Left cardiac atrium (tissue), 4 donors: ENCODE measurements around the gene NCK2. TPM values are rescaled to one million over a fixed set of nuclear protein-coding genes. Genes with fewer than 3 reads are reported as not detected.

Source experiments
- ATAC-seq, 2 donors: fragments of 200-7000 bp; cut with Tn5 transposase; one replicate each; pipeline ENCODE4 v1.9.1; 2020; ENCODE audit warnings: mild to moderate bottlenecking in 2 of 2, moderate library complexity in 2 of 2
- DNase-seq: peaks from one replicate; pipeline ENCODE4 v3.0.0-alpha.2; 2020
- intact Hi-C, 2 donors: fragments of 100-400 bp; cut with DNase I; formaldehyde crosslinking; loops; one replicate each; pipeline versions ENCODE4 v1.14.1 to v1.15.1; 2022 to 2023
- total RNA-seq, 2 donors: library from RNA; stranded (reverse); fragmentation: NEBNext Ultra II Directional; extraction: Animal tissue kit (Norgen Biotek cat#: 25700); gene quantifications; one replicate each; pipeline ENCODE4 v1.2.1, GENCODE V29; 2021
- donor health status: DM: no; HTN: yes; CAD: no.
- donor health status: DM: no; HTN: yes; CAD: no; lungs with severe emphysema.
- donor health status: DM: yes; HTN: yes; CAD: no.
- donor health status: Dilated cardiomyopathy.

NCK2 gene
- total RNA-seq, 2 donors from 2014 or later, result 30.7 to 36.5 TPM

DNA sequence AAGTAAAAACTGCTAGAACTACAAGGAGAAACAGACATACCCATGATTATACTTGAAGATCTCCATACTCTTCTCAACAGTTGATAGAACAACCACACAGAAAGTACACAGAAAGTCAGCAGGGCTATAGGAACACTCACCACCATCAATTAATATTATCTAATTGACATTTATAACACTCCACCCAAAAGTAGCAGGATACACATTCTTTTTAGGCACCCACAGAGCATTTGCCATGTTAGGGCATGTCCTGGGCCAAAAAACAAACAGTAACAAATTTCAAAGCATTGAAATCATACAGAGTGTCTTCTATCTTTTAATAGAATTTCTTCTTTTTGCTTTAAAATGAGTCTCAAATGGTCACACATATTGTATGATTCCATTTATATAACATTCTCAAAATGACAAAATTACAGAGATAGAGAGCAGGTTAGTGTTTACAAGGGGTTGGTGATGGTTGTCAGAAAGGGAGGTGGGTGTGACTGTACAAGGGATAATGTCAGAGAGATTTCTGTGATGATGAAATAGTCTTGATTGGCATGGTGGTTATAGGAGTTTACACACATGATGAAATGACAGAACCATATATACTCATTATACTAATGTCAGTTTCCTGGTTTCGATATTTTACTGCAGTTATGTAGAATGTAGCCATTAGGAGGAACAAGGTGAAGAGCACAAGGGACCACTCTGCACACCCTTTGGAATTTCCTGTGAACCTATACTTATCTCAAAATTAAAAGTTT lies 82.8 kb downstream of the NCK2 start:
- DNase-seq (no peak), ATAC-seq (no peak)
- intact Hi-C loops, result no loop called here

DNA sequence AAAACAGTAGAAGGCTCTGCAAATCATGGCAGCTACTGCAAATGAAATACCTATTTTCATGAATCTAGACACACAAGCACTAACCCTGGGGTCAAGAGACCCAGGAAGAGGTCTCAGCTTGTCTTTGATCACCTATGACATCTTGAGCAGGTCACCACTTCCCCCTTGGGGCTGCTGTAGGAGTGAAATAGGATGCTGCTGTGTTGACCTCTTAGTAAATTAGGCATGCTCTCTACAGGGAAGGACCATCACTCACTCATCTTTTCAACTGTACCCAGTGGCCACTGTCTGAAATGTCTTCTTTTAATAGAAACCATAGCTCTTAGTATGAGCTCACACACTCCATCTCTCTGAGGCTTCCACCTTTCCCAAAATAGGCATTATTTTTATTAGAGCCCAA lies 83.8 kb downstream of the NCK2 start:
- no peak for DNase-seq
- intact Hi-C loops, result no loop called here
- no peak for ATAC-seq

DNA sequence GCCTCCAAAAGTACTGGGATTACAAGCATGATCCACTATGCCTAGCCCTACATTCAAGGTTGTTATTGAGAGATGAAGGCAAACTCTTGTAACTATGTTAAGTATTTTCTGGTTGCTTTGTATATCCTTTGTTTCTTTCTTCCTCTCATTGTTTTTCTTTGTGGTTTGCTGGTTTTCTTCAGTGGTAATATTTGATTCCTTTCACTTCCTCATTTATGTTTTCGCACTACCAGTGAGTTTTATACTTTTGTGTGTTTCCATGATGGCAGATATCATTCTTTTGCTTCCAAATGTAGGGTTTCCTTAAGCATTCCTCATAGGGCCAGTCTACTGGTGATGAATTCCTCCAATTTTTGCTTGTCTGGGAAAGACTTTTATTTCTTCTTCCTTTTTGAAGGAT lies 90.2 kb downstream of the NCK2 start:
- DNase-seq (no peak), ATAC-seq (no peak)
- intact Hi-C loops, result no loop called here

DNA sequence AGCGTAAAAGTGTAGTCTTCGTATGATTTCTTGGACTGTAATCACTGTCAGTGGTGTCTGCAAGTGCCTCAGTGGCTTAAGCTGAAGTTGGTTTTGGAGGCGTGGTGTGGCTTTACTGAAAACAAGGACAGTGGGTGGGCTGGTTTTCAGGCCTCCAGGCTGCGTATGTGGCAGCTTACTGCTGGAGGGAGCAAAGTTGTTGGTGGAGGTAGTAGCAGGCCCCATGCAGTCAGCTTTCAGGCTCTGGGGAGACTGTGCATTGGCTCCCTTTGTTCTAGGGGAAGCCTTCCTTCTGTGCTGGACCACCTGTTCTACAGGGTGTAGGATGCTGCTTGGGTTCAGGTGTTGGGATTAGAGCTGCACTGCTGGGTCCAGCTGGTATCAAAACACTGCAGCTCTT lies 91.6 kb downstream of the NCK2 start:
- intact Hi-C loops, result no loop called here
- DNase-seq (no peak), ATAC-seq (no peak)

DNA sequence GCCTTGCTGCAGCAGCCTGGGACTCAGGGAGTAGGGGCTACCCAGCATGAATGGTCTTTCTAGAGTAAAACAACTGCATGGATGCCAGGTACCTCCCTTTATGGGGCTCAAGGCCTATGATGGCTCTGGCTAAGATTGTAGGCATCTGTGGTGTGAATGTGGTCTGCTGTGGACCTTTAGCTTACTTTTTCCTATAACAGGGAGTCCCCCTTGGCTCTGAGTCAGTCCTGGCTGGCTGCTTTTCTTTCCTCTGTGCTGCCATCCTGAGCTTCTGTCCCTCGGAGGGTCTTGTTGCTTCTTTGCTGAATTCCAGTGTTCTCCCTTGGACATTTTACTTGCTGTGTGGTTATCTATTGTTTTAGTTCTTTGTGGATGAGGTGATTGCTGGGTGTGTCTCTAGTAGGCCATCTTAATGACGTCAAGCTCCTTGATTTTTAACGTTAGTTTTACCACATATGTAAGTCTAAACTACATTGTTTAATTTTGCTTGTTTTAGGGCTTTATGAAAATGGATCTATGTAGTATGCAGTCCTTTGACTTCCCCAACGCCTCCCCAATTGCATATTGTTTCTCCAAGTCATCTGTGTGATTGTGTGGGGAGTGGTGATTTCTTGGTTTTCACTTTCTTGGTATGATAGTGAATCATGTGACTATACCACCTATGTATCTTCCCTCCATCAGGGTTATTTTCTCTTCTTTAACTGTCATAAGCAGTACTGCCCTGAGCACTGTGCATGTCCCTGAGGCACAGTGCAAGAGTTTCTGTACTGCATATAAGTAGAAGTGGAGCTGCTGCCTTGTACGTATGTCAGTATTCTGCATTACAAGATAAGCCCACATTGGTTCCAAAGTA lies 92.4 kb downstream of the NCK2 start:
- ATAC-seq (no peak), DNase-seq (no peak)
- intact Hi-C loops, result no loop called here

DNA sequence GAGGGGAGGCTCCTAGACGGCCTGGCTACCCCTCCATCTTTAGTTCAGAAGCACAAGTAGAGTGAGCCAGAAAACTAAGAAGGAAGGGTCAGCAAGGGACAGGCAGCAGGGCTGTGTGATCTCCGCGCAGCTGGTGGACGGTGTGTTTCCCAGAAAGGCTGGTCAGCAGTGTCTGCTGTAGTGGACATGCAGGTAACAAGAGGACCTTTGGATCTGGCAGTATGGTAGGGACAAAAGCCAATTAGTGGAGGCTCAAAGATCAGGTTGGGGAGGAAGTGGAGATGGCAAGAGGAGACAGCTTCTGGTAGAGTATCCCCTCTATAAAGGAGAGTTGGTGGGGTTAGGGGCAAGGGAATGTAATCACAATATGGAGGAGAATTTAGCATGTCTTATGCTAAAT lies 95.1 kb downstream of the NCK2 start:
- intact Hi-C loops, result no loop called here
- no peak for ATAC-seq
- no peak for DNase-seq

DNA sequence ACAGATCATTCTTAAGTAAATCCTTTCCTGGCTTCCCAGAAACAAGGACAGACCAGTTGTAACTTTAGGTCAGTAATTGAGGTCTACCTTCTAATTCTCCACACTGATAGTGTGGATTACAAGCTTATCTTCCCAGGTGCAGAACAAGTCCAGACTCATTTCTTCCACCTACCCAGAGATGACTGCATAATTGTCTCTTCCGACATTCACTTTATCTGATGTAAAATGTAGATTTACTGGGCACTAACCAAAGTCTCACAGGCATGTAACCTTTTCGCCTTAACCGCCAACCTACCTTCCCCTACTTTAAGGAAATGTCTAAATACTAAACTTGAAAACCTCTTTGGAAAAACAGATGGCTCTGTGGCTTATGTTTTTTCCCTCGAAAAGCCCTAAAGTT lies 96.2 kb downstream of the NCK2 start:
- no peak for ATAC-seq
- DNase-seq, result no peak
- intact Hi-C loops, result no loop called here

DNA sequence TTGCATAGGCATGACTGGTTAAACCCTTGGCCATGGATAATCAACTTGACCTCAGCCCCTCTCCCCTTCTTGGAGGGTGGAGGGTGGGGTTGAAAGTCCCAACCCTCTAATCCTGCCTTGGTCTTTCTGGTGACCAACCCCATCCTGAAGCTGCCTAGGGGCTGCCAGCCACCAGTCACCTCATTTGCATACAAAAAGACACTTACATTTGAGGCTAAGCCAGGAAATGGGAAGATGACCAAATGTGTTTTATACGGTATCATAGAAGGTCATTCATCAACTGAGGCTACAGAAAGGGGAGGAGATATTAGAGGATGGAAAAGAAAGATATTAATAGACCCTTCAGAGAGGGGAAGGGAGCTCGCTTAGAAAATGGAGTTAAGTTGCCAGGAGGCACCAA lies 96.8 kb downstream of the NCK2 start:
- no peak for DNase-seq
- ATAC-seq, result no peak
- intact Hi-C loops, result no loop called here

DNA sequence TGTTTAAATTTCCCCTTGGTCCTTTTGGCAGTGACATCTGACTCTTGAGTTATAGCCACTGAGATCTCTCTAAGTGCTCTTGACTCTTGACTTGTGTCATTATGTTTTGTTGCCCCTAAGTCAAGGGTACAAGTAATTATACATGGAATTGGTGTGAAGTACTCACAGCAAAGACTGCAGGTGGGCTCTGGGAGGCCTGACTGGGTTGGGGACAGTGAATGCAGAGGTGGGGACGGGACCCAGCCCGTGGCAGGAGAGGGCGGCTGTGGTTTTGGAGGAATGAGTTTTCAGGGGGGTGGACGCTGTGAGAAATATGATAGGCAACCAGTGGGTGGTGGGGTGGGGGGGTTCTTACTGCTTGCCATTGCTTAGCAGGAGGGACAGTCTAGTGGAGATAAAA lies 97.8 kb downstream of the NCK2 start:
- intact Hi-C loops, result no loop called here
- ATAC-seq (no peak), DNase-seq (no peak)

DNA sequence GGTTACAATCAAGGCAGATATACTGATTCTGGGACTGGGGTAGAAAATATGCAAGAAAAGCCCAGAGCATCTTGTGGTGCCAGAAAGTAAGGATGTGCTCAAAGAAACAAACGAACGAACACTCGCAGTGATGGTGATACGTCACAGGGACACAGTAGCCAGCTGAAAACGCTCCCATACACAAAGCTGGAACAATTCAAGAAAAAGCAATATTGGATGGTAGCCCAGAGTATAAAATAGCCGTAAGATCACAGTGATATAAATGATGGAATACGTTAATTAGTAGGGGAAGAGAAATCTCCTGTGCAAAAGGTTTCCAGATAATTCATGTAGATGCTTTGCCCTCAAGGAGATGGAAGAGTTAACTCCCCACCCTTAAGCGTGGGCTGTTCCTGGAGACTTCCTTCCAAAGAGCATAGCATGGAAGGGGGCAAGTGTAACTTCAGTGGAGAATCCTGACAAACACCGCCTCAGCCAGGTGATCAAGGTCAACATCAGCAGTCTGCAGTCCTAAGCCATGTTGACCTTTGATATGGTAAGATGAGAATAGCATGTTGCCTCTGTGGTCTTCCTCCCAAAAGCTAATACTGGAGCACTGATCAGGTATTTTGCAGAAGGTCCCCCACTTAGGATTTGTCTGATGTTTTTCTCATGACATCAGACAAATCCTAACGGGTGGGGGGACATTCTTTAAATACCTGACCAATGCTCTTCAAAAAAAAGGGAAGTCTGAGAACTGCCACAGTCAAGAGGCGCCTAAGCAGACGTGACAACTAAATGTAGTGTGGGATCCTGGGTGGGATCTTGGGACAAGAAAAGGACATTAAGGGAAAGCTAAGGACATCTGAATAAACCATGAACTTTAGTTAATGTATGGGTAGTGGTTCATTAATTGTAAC lies 99.0 kb downstream of the NCK2 start:
- no peak for DNase-seq
- intact Hi-C loops, result no loop called here
- no peak for ATAC-seq

DNA sequence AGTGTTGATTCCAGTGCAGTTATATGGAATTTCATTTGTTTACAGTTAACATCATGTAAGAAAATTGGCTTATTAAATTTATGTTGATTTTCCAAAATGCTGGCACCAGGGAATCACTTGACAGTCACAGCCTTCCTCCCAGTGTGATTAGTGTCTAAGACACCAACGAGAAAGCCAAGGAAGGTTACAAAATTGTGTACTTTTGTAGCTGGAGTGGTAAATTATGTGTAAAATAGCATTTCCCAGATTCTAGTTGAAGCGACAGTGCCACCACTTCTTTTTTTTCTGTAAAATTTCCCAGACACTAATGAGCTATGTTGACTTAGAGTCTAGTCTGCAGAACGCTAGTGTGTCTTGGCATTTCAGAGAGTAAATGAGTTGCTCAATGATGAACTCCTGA lies 101.3 kb downstream of the NCK2 start:
- intact Hi-C loops, result no loop called here
- no peak for DNase-seq
- ATAC-seq, result no peak

DNA sequence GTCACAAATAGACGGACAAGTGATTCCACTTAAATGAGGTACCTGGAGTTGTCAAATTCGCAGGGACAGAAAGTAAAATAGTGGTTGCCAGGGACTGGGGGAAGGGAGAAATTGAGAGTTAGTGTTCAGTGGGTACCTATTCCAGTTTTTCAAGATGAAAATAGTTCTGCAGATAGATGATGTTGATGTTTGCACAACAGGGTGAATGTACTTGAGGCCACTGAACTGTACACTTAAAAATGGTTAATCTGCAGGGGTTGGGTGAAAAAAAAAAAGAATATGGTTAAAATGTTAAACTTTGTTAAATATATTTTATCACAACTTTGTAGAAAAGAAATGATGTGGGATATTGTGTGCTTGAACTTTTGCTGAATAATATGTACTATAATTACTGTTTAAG lies 102.3 kb downstream of the NCK2 start:
- no peak for ATAC-seq
- no peak for DNase-seq
- intact Hi-C loops, result no loop called here

DNA sequence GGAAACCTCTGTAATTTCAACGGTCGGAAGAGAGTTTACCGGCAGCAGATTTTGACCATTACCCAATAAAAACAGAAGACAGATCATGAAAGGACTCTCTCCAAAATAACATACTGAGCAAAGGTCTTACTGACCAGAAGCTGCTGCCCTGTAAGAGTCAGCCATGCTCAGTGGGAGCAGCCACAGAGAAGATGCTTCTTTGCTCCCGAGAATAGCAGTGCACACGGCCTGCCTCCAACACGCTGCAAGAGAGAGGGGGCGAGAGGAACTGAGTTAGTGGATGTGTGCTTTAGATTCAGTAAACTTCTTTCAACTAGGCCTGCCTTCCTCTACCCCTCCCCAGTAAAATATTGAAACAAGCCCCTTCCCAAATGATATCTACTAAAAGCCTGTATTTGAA lies 103.7 kb downstream of the NCK2 start:
- DNase-seq (no peak), ATAC-seq (no peak)
- intact Hi-C loops, result no loop called here

DNA sequence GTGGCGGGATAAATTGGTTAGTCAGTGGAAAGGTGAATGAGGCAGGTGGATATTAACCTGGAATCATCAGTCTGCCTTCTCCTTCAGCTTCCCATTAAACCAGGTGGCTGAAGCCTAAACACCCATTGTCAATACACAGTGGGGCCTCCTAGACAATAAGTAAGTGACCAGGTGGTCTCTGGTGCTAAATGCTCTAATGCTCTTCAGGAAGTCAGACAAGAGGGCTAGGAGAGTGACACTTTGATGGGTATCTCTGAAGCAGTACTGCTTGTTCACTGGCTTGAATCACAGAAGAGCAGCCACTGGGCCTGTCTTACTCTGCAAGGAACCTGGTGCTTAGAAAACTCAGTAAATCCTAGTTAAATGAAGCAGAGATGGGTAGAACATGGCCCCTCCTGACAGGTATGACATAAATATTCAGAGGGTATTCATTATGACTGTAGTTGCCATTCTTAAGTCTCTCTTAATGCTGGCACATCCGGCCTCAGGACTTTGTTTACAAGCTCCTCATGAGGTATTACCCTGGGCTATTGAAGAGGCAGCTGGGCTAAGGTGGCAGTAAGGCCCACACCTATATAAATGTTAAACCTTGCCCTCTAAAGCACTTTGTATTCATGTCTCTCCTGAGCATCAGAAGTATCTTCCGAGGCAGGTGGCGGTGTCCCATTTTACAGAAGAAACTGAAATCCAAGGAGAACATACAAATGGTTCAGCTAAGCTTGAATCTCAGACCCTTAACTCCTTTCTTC lies 104.9 kb downstream of the NCK2 start:
- DNase-seq (no peak), ATAC-seq (no peak)
- intact Hi-C loops, result no loop called here

DNA sequence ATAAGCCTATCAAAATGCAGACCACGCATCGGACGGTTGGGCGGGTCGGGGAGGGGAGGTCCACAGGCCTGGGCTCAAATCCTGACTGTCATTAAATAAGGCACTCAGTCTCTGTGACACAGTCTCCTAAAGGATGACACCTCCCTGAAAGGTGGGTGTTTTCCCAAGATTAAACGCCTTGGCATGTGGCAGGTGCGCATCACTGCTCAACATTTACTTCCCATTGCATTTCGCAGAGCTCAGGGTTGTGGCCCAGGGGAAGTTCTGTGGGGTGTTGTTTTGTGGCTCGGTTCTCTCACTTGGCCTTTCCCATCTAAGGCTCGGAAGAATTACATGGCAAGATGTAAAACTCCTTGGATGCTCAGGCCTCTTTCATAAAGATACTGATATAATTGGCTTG lies 107.4 kb downstream of the NCK2 start:
- ATAC-seq (no peak), DNase-seq (no peak)
- intact Hi-C loops, result no loop called here

DNA sequence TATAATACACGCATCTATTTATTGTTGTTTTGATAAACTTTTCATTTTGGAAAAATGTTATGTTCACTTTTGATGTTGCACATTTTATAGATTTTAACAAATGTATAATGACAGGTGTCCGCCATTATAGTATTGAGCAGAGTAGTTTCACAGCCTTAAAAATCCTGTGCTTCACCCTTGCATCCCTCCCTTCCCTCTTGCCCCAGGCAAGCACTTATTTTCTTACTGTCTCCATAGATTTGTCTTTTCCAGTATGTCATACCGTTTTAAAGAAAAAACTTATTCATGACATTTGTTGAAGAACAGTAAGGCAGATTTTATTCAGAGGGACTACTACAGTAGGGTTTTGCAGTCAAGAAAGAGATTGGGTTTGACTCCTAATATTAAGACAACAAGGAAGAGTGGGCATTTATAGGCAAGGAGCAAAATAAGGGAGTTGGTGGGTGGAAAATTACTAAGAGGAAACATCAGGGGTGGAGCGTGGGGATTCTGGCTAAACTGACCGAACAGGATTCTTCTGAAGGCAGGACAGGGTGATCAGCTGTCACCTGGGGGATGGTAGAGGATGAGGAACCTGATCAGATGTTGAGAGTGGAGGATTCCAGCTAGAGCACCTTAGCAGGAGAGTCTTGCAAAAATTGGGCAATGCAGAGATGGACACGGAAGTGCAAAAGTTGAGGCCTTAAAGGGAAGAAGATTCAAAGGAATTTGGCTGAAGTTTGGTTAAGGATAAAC lies 108.8 kb downstream of the NCK2 start:
- no peak for ATAC-seq
- intact Hi-C loops, result no loop called here
- DNase-seq, result no peak

DNA sequence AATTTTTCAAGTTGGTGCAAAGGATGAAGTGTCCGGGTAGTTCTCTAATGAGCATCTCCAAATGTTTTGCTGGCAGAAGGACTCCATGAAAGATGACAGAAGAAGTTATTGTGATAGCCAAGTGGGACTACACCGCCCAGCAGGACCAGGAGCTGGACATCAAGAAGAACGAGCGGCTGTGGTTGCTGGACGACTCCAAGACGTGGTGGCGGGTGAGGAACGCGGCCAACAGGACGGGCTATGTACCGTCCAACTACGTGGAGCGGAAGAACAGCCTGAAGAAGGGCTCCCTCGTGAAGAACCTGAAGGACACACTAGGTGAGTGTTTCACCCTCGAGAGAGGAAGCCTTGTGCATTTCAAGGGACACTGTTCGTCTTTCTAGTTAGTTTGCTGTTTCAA lies 110.3 kb downstream of the NCK2 start:
- no peak for ATAC-seq
- intact Hi-C loops, result no loop called here
- DNase-seq, result no peak

DNA sequence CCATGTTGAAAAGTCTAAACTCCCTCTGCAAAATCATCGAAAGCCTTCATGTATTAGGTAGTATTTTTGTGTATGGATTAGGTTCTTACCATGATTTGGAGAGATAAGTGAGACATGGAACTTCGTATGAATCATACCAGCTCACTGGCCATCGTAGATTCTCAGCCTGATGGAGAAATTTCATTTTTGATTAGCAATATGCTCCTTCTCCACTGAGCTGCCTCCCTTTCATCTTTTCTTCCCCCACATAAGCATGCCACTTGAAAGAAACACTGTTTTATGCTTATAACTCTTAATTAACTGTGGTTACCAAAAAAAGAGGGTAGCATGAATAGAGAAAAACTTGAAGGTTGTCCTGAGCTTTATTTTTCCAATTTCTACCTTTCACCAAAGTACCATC lies 111.9 kb downstream of the NCK2 start:
- intact Hi-C loops, result no loop called here
- no peak for DNase-seq
- ATAC-seq, result no peak
